Brain microvascular endothelial cell (primary cell): ENCODE data around the gene PLEKHG1.

ENCODE experiments used
- DNase-seq: peaks from one replicate; pipeline ENCODE4 v3.0.0-alpha.2; 2020
- H3K27ac ChIP-seq: fragments of 250-450 bp; sonication (Bioruptor Pico); 2 replicates; pipeline ENCODE4 v1.5.1; 2020; ENCODE audit warnings: mild to moderate bottlenecking, moderate library complexity
- H3K27me3 ChIP-seq: fragments of 250-450 bp; sonication (Bioruptor Pico); replicated peaks from 2 replicates; pipeline ENCODE4 v1.5.1; 2020; ENCODE audit warnings: mild to moderate bottlenecking
- H3K36me3 ChIP-seq: fragments of 250-450 bp; sonication (Bioruptor Pico); replicated peaks from 2 replicates; pipeline ENCODE4 v1.5.1; 2020; ENCODE audit warnings: mild to moderate bottlenecking
- H3K4me3 ChIP-seq: 2 replicates; pipeline ENCODE4 v1.5.1; 2011; ENCODE audit warnings: low read depth, mild to moderate bottlenecking, control low read depth, low read length, moderate library complexity
- CTCF ChIP-seq: IDR thresholded peaks from 2 replicates; pipeline ENCODE4 v1.5.1; 2011; ENCODE audit warnings: low read depth, mild to moderate bottlenecking, moderate library complexity, low read length, control low read depth, inconsistent platforms; ENCODE audit errors: missing control alignments
- in situ Hi-C: cut with HindIII; loops from 2 replicates; pipeline ENCODE4 v1.10.0; 2017; ENCODE audit warnings: low sequenced_read_pairs, low pct_ligation_motif_present

PLEKHG1 gene

GRCh38 chr6:150606647-150607328, 7.1 kb downstream of the PLEKHG1 start:
- Histone ChIP-seq H3K36me3 (no peaks in the 10 kb centered on the region), H3K4me3 (no peak overlapping the region), H3K27me3 (no peaks in the 10 kb centered on the region), H3K27ac (no peak overlapping the region)
- DNase-seq = no peak
- in situ Hi-C loops = no loop called here
- TF ChIP-seq CTCF = no peak

DNA sequence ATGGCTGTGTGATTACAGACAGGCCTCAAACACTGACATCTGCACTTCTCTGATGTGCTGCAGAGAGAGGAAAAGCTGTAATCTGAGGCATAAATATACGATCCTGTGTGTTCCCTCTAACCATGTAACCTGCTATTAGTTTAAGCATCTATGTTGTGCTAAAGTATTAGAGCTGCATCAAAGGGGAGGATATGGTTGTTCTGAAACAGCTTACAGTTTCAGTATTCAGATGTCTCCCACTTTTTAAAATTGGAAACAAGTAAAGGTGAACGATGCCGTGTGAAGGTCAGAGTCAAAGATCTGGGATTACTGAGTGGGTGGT, 7.6 kb downstream of the PLEKHG1 start:
- no peak for DNase-seq
- H3K4me3 ChIP-seq = no peak overlapping the region
- no peak overlapping the region for H3K27ac ChIP-seq
- in situ Hi-C loops = no loop called here
- no peak for TF ChIP-seq CTCF
- no peaks in the 10 kb centered on the region for H3K36me3 ChIP-seq
- H3K27me3 ChIP-seq = no peaks in the 10 kb centered on the region

DNA sequence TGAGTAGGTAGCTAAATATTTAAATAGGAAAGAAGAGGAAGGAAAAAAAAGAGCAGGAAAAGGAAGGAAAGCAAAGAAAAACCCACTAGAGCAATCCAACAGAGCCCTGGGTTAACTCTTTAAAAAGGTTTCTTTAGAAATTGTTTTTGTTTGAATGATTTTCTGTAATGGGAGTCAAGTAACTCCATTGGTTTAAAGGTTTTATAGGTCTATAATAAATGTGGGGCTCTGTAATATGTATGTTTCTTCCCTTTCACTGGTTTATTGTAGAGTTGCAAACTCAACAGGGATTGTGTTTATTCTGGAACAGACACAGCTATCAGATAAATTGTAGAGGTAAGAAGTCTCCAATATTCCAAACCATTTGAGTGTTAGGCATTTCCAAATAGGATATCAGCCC, 10.9 kb downstream of the PLEKHG1 start:
- H3K4me3 ChIP-seq = no peak overlapping the region
- no peaks in the 10 kb centered on the region for H3K27me3 ChIP-seq
- H3K36me3 ChIP-seq = no peaks in the 10 kb centered on the region
- no peak for DNase-seq
- in situ Hi-C loops = no loop called here
- TF ChIP-seq CTCF = no peak
- no peak overlapping the region for H3K27ac ChIP-seq

- Histone ChIP-seq H3K27ac (no peak overlapping the region), H3K27me3 (no peaks in the 10 kb centered on the region), H3K36me3 (no peaks in the 10 kb centered on the region), H3K4me3 (no peak overlapping the region)
- TF ChIP-seq CTCF = no peak
- DNase-seq = no peak
- in situ Hi-C loops = no loop called here
Observed at GRCh38 chr6:150613269-150613668, 13.6 kb downstream of the PLEKHG1 start.

- no peak for DNase-seq
- Histone ChIP-seq H3K27me3 (no peaks in the 10 kb centered on the region), H3K27ac (no peak overlapping the region), H3K4me3 (no peak overlapping the region), H3K36me3 (no peaks in the 10 kb centered on the region)
- no peak for TF ChIP-seq CTCF
- in situ Hi-C loops = no loop called here
Observed at GRCh38 chr6:150615967-150616366, 16.3 kb downstream of the PLEKHG1 start.

DNA sequence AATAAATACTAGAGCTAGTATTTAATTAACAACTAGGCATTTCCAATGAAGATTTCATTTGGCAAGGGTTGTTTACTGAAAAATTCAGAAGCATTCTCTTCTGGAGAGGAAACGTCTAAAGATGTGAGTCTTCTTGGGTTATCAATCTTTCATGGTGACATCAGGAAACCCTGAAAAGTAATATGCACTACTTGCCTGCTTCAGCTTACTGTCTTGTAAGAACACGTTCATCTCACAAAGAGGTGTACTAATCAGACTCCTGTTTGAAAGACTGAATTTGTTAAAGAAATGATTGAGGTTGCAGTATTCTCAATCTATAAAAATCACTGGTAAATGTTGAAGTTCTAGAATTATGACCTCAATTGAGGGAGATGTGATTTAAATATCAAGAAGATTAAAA, 16.9 kb downstream of the PLEKHG1 start:
- H3K36me3 ChIP-seq = no peaks in the 10 kb centered on the region
- TF ChIP-seq CTCF = no peak
- H3K27me3 ChIP-seq = no peaks in the 10 kb centered on the region
- in situ Hi-C loops = no loop called here
- no peak for DNase-seq
- no peak overlapping the region for H3K27ac ChIP-seq
- H3K4me3 ChIP-seq = no peak overlapping the region
